ENCODE results near the gene JPH4. TPM values are rescaled to one million over a fixed set of nuclear protein-coding genes. Genes with fewer than 3 reads are reported as not detected.
A peak's percentile ranks its signal among the peaks of the same experiment; 100 is the strongest.

JPH4 gene
- total RNA-seq, 6 experiments from 2014 or later: 0.07 to 0.20 (median 0.19) TPM; not detected in 3

DNA sequence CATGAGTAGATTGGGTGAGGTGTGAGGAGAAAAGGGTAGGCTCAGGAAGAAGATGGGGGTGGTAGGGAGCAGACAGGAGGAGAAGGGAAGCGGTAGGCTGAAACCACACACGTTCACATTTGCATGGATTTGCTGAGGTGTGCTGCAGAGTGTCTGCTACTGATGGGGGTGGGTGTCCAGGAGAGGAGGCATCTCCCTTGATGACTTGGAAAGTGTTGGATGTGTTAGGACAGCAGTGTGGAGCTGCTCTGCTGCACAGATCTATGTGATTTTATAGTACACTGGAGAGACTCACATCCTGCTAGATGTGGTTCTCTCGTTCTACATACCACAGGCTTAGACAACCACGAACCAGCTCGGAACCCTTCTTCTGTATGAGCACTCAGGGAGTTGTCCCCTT is 36.3 kb downstream of the JPH4 start:
- intact Hi-C loops (cut with DNase I): no loop called here
- no peaks in the 10 kb centered on the region for H3K9me3 ChIP-seq
- no peak for ATAC-seq
- no peak overlapping the region for H3K27ac ChIP-seq
- TF ChIP-seq, protein P1, sequence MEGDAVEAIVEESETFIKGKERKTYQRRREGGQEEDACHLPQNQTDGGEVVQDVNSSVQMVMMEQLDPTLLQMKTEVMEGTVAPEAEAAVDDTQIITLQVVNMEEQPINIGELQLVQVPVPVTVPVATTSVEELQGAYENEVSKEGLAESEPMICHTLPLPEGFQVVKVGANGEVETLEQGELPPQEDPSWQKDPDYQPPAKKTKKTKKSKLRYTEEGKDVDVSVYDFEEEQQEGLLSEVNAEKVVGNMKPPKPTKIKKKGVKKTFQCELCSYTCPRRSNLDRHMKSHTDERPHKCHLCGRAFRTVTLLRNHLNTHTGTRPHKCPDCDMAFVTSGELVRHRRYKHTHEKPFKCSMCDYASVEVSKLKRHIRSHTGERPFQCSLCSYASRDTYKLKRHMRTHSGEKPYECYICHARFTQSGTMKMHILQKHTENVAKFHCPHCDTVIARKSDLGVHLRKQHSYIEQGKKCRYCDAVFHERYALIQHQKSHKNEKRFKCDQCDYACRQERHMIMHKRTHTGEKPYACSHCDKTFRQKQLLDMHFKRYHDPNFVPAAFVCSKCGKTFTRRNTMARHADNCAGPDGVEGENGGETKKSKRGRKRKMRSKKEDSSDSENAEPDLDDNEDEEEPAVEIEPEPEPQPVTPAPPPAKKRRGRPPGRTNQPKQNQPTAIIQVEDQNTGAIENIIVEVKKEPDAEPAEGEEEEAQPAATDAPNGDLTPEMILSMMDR (IDR thresholded peaks at IDR 0.05): no peak
- TF ChIP-seq POLR2A (IDR thresholded peaks at IDR 0.05): no peak
- DNase-seq: no peak
- no peaks in the 10 kb centered on the region for H3K27me3 ChIP-seq
- no peaks in the 10 kb centered on the region for H3K36me3 ChIP-seq
- H3K4me3 ChIP-seq: no peak overlapping the region
- H3K4me1 ChIP-seq: no peaks in the 10 kb centered on the region
- WGBS (ENCODE audit: insufficient coverage, low coverage, low lambda C conversion rate, missing lambda C conversion rate): 78% methylated on average over 4 of the region's 5 CpGs

DNA sequence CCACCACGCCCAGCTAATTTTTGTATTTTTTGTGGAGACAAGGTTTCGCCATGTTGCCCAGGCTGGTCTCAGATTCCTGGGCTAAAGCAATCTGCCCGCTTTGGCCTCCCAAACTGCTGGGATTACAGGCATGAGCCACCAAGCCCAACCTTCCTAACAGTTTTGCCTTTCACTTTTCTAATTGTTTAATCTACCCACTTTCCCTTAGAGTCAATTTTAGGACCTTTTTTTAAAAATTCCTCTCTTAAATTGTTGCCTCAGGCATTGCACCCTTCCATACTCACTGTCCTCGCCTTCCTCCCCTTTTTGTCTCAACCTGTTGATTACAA is 38.5 kb downstream of the JPH4 start:
- H3K27ac ChIP-seq: no peak overlapping the region
- H3K36me3 ChIP-seq: no peaks in the 10 kb centered on the region
- intact Hi-C loops (cut with DNase I): no loop called here
- no peaks in the 10 kb centered on the region for H3K4me1 ChIP-seq
- TF ChIP-seq POLR2A (IDR thresholded peaks at IDR 0.05): no peak
- TF ChIP-seq, protein P1 (IDR thresholded peaks at IDR 0.05): no peak
- DNase-seq (no peak), ATAC-seq (no peak)
- no peaks in the 10 kb centered on the region for H3K27me3 ChIP-seq
- H3K4me3 ChIP-seq: no peak overlapping the region
- 76% methylated on average over 4 of the region's 4 CpGs for WGBS (ENCODE audit: insufficient coverage, low coverage, low lambda C conversion rate, missing lambda C conversion rate)
- no peaks in the 10 kb centered on the region for H3K9me3 ChIP-seq

DNA sequence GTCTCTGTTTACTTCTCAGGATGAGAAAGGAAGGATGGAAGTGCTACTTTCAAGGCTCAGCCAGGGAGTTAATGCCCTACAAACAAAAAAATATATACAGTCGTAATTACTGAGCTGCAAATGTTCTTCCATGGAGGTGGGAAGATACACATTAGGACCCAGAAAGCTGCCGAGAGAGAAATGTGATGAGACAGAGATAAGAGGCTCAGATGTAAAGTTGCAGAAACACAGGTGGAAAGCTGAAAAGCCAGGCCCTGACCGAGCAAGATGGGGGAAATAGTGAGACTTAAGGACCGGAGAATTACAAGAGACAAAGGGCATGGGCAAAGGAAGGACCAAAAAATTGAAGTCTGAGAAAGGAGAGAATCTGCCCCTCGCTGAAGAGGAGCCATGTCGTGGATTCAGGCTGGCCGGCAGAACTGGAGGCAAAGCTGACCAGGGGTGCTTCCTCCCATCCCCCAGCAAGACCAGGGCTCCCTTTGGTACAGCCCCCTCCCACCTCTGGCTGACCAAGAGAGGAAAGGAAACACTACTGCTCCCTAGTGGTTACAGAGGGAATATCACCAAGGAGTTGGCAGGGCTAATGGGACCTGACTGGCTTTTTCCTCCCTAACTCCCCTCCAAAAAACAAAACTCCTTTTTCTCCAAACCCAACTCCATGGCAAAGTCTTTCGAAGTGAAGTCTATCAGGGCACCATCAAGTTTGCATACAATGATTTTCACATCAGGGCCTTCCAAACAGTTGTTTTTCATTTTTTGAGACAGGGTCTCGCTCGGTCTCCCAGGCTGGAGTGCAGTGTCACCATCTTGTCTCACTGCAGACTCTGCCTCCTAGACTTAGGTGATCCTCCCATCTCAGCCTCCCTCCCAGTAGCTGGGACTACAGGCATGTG is 39.1 kb downstream of the JPH4 start:
- intact Hi-C loops (cut with DNase I): loop anchor here in 1 of 2 donors (10.0 kb wide), 1 partner anchor 55 kb away; no protein-coding TSS in a partner anchor
- ATAC-seq: peak; percentile 70 to 85 (median 80)

DNA sequence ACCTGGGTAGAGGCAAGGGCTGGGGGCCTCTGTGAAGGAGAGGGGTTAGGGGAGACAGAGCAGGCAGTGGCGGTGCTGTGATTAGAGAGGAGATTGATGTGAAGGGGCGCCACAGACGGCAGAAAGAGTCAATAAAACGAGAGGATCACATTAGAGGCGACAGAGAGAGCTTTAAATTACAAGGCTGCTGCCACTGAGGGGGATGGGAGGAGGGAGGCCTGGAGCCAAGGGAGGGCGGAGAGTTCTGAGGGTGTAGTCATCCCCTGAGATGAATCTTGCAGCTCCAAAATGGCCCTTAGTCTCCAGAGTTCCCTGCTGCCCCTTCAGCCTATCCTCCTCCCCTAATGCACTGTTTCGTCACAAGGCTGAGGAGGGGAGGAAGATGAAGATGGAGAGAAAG is 39.8 kb downstream of the JPH4 start:
- intact Hi-C loops (cut with DNase I): loop anchor here in 1 of 2 donors (10.0 kb wide), 1 partner anchor 54 kb away; no protein-coding TSS in a partner anchor
- 48% methylated on average over 7 of the region's 7 CpGs for WGBS (ENCODE audit: insufficient coverage, low coverage, low lambda C conversion rate, missing lambda C conversion rate)
- ATAC-seq: no peak

More for the DNA sequence above, 39.1 kb downstream of the JPH4 start:
- TF ChIP-seq, protein P1 (IDR thresholded peaks at IDR 0.05): peak; percentile 42 to 79 (median 74)
- no peak for TF ChIP-seq POLR2A (IDR thresholded peaks at IDR 0.05)
- Histone ChIP-seq H3K27me3 (no peaks in the 10 kb centered on the region), H3K36me3 (no peaks in the 10 kb centered on the region), H3K27ac (no peak overlapping the region), H3K4me1 (no peaks in the 10 kb centered on the region), H3K4me3 (no peak overlapping the region), H3K9me3 (no peaks in the 10 kb centered on the region)
- WGBS (ENCODE audit: insufficient coverage, low coverage, low lambda C conversion rate, missing lambda C conversion rate): 23% methylated on average over 9 of the region's 10 CpGs
- DNase-seq: no peak

More for the DNA sequence above, 39.8 kb downstream of the JPH4 start:
- no peak for TF ChIP-seq POLR2A (IDR thresholded peaks at IDR 0.05)
- TF ChIP-seq, protein P1 (IDR thresholded peaks at IDR 0.05): no peak
- DNase-seq: no peak
- Histone ChIP-seq H3K27me3 (no peaks in the 10 kb centered on the region), H3K27ac (no peak overlapping the region), H3K36me3 (no peaks in the 10 kb centered on the region), H3K9me3 (no peaks in the 10 kb centered on the region), H3K4me1 (no peaks in the 10 kb centered on the region), H3K4me3 (no peak overlapping the region)
